ENCODE data around the gene CAMK2N2.

Gene CAMK2N2

GRCh38 chr3:184261270-184261853, at the start of gene CAMK2N2:
CAMK2N2 (minus strand) TSS chr3:184261553; CDS start chr3:184261285, 268 bp downstream.
- DNase-seq, result peak; percentile 45

- DNase-seq, result no peak
Observed at GRCh38 chr3:184308744-184309143, 47.4 kb upstream of the CAMK2N2 start.

- DNase-seq, result no peak
Observed at GRCh38 chr3:184307915-184308314, 46.6 kb upstream of the CAMK2N2 start.

- DNase-seq, result no peak
Observed at GRCh38 chr3:184306341-184306972, 45.1 kb upstream of the CAMK2N2 start.

- no peak for DNase-seq
Observed at GRCh38 chr3:184305577-184305976, 44.2 kb upstream of the CAMK2N2 start.

- DNase-seq, result no peak
Observed at GRCh38 chr3:184300378-184300720, 39.0 kb upstream of the CAMK2N2 start.

- no peak for DNase-seq
Observed at GRCh38 chr3:184299488-184300377, 38.4 kb upstream of the CAMK2N2 start.

GRCh38 chr3:184298759-184299487, 37.6 kb upstream of the CAMK2N2 start, which contains the start of gene PSMD2:
PSMD2 (plus strand) TSS chr3:184299241; CDS start chr3:184299267, 26 bp downstream.
- DNase-seq, result peak; percentile 98

- no peak for DNase-seq
Observed at GRCh38 chr3:184296616-184297015, 35.3 kb upstream of the CAMK2N2 start.

- no peak for DNase-seq
Observed at GRCh38 chr3:184295771-184296170, 34.4 kb upstream of the CAMK2N2 start.

GRCh38 chr3:184291738-184292445, 30.5 kb upstream of the CAMK2N2 start:
- no peak for DNase-seq

GRCh38 chr3:184291044-184291737, 29.8 kb upstream of the CAMK2N2 start:
- DNase-seq, result no peak

GRCh38 chr3:184290331-184290730, 29.0 kb upstream of the CAMK2N2 start:
- no peak for DNase-seq

GRCh38 chr3:184289426-184289938, 28.1 kb upstream of the CAMK2N2 start:
- peak; percentile 61 for DNase-seq

- no peak for DNase-seq
Observed at GRCh38 chr3:184284696-184285095, 23.3 kb upstream of the CAMK2N2 start.

- no peak for DNase-seq
Observed at GRCh38 chr3:184283681-184284080, 22.3 kb upstream of the CAMK2N2 start.

- no peak for DNase-seq
Observed at GRCh38 chr3:184282941-184283340, 21.6 kb upstream of the CAMK2N2 start.

- DNase-seq, result no peak
Observed at GRCh38 chr3:184277366-184277765, 16.0 kb upstream of the CAMK2N2 start.

- DNase-seq, result no peak
Observed at GRCh38 chr3:184275961-184276910, 14.9 kb upstream of the CAMK2N2 start, which contains the start of gene ECE2. ECE2 (plus strand) TSS chr3:184276022; CDS start chr3:184276154, 132 bp downstream.

GRCh38 chr3:184275381-184275701, 14.0 kb upstream of the CAMK2N2 start:
- DNase-seq, result no peak

Data from activated CD4-positive, alpha-beta T cell treated with anti-CD3 and anti-CD28 coated beads, Interleukin-2, amount 50 U/mL, for 1 hour (primary cell).